H9 (cell line): ENCODE measurements around the gene INHBB. TPM values are rescaled to one million over a fixed set of nuclear protein-coding genes. Genes with fewer than 3 reads are reported as not detected.

Source experiments
- DNase-seq: peaks from one replicate; pipeline ENCODE4 v3.0.0-alpha.2; 2017
- H2AFZ ChIP-seq: one replicate; pipeline ENCODE4 v1.6.1; 2013; ENCODE audit warnings: mild to moderate bottlenecking, low read length, control low read depth, moderate library complexity
- H2AK5ac ChIP-seq: 2 replicates; pipeline ENCODE4 v1.6.1; 2013; ENCODE audit warnings: low read length, control low read depth, mixed read lengths; ENCODE audit not compliant: insufficient read length
- H2BK120ac ChIP-seq: one replicate; pipeline ENCODE4 v1.6.1; 2013; ENCODE audit warnings: low read depth, mild to moderate bottlenecking, low read length, control low read depth, inconsistent platforms; ENCODE audit not compliant: poor library complexity, severe bottlenecking
- H2BK12ac ChIP-seq: 2 replicates; pipeline ENCODE4 v1.6.1; 2013; ENCODE audit warnings: low read length, control low read depth, mixed read lengths, low read depth; ENCODE audit not compliant: insufficient read length
- H2BK15ac ChIP-seq: 2 replicates; pipeline ENCODE4 v1.6.1; 2013; ENCODE audit warnings: low read depth, low read length, control low read depth
- H2BK20ac ChIP-seq: one replicate; pipeline ENCODE4 v1.6.1; 2013; ENCODE audit warnings: low read depth, mild to moderate bottlenecking, low read length, control low read depth, inconsistent platforms; ENCODE audit not compliant: poor library complexity, severe bottlenecking
- H2BK5ac ChIP-seq: 2 replicates; pipeline ENCODE4 v1.6.1; 2013; ENCODE audit warnings: low read length, control low read depth, mixed read lengths; ENCODE audit not compliant: insufficient read length
- H3K14ac ChIP-seq: 2 replicates; pipeline ENCODE4 v1.6.1; 2013; ENCODE audit warnings: low read length, control low read depth; ENCODE audit not compliant: insufficient read depth
- H3K18ac ChIP-seq: 2 replicates; pipeline ENCODE4 v1.6.1; 2013; ENCODE audit warnings: low read depth, mild to moderate bottlenecking, mixed read lengths, low read length, control low read depth; ENCODE audit not compliant: insufficient read length
- H3K23ac ChIP-seq: 2 replicates; pipeline ENCODE4 v1.6.1; 2013; ENCODE audit warnings: low read length, control low read depth, mixed read lengths, low read depth; ENCODE audit not compliant: insufficient read length
- H3K23me2 ChIP-seq: 2 replicates; pipeline ENCODE4 v1.6.1; 2013; ENCODE audit warnings: low read depth, mild to moderate bottlenecking, mixed read lengths, low read length, control low read depth; ENCODE audit not compliant: insufficient read length, poor library complexity, severe bottlenecking
- H3K27ac ChIP-seq: 2 replicates; pipeline ENCODE4 v1.5.1; 2013; ENCODE audit warnings: low read length, control low read depth, mixed read lengths, low read depth; ENCODE audit not compliant: insufficient read length
- H3K27me3 ChIP-seq: 2 replicates; pipeline ENCODE4 v1.6.1; 2013; ENCODE audit warnings: low read length, control low read depth, inconsistent platforms; ENCODE audit not compliant: insufficient read depth
- H3K4ac ChIP-seq: 2 replicates; pipeline ENCODE4 v1.6.1; 2013; ENCODE audit warnings: low read depth, mild to moderate bottlenecking, control low read depth, inconsistent platforms, low read length, moderate library complexity
- H3K4me1 ChIP-seq: 2 replicates; pipeline ENCODE4 v1.6.1; 2013; ENCODE audit warnings: low read length, control low read depth, inconsistent platforms; ENCODE audit not compliant: insufficient read depth
- H3K4me2 ChIP-seq: 2 replicates; pipeline ENCODE4 v1.6.1; 2013; ENCODE audit warnings: low read length, control low read depth, mixed read lengths; ENCODE audit not compliant: insufficient read length, insufficient read depth
- H3K56ac ChIP-seq: 2 replicates; pipeline ENCODE4 v1.6.1; 2013; ENCODE audit warnings: low read depth, mild to moderate bottlenecking, mixed read lengths, low read length, control low read depth; ENCODE audit not compliant: insufficient read length
- H3K79me1 ChIP-seq: 2 replicates; pipeline ENCODE4 v1.6.1; 2013; ENCODE audit warnings: low read depth, mild to moderate bottlenecking, moderate library complexity, low read length, control low read depth, inconsistent platforms; ENCODE audit not compliant: insufficient read depth, poor library complexity, severe bottlenecking
- H3K79me2 ChIP-seq: 2 replicates; pipeline ENCODE4 v1.6.1; 2013; ENCODE audit warnings: low read length, control low read depth, inconsistent platforms; ENCODE audit not compliant: insufficient read depth
- H3K9ac ChIP-seq: 2 replicates; pipeline ENCODE4 v1.6.1; 2013; ENCODE audit warnings: low read length, control low read depth, mixed read lengths; ENCODE audit not compliant: insufficient read length; ENCODE audit errors: extremely low read depth
- H3K9me3 ChIP-seq: one replicate; pipeline ENCODE4 v1.6.1; 2013; ENCODE audit warnings: low read depth, low read length, inconsistent platforms; ENCODE audit not compliant: control insufficient read depth
- H3T11ph ChIP-seq: one replicate; pipeline ENCODE4 v1.6.1; 2013; ENCODE audit warnings: mild to moderate bottlenecking, low read length, control low read depth, inconsistent platforms
- H4K20me1 ChIP-seq: one replicate; pipeline ENCODE4 v1.6.1; 2013; ENCODE audit not compliant: control insufficient read depth, insufficient read length, insufficient read depth
- H4K5ac ChIP-seq: 2 replicates; pipeline ENCODE4 v1.6.1; 2013; ENCODE audit warnings: low read depth, mild to moderate bottlenecking, mixed read lengths, low read length, control low read depth; ENCODE audit not compliant: insufficient read length
- H4K8ac ChIP-seq: replicated peaks from 2 replicates; pipeline ENCODE4 v1.6.1; 2013; ENCODE audit warnings: low read length, control low read depth, mixed read lengths, low read depth; ENCODE audit not compliant: insufficient read length
- H4K91ac ChIP-seq: 2 replicates; pipeline ENCODE4 v1.6.1; 2013; ENCODE audit warnings: low read depth, mild to moderate bottlenecking, moderate library complexity, mixed read lengths, low read length, control low read depth; ENCODE audit not compliant: insufficient read length
- H3K27ac Mint-ChIP-seq, 3 experiments: 2 replicates in 2 of 3; 3 replicates in 1 of 3; pipeline ENCODE4 v1.8.0; 2020 to 2021; ENCODE audit warnings: mixed read lengths in 3 of 3, mild to moderate bottlenecking in 1 of 3, moderate library complexity in 1 of 3
- H3K27me3 Mint-ChIP-seq: 2 replicates; pipeline ENCODE4 v1.8.0; 2021; ENCODE audit warnings: low read depth, mild to moderate bottlenecking, moderate library complexity, mixed read lengths
- H3K36me3 Mint-ChIP-seq, 3 experiments: 2 replicates in 2 of 3; 3 replicates in 1 of 3; pipeline ENCODE4 v1.8.0; 2020 to 2021; ENCODE audit warnings: low read depth in 3 of 3, mixed read lengths in 3 of 3; ENCODE audit not compliant: insufficient read depth in 1 of 3
- H3K4me1 Mint-ChIP-seq, 2 experiments: 2 replicates each; pipeline ENCODE4 v1.8.0; 2020; ENCODE audit warnings: mixed read lengths in 2 of 2
- H3K4me3 Mint-ChIP-seq, 2 experiments: 2 replicates in 1 of 2; 3 replicates in 1 of 2; pipeline ENCODE4 v1.8.0; 2020 to 2021; ENCODE audit warnings: mild to moderate bottlenecking in 2 of 2, mixed read lengths in 2 of 2, moderate library complexity in 1 of 2
- H3K9me3 Mint-ChIP-seq, 2 experiments: 2 replicates in 1 of 2; 3 replicates in 1 of 2; pipeline ENCODE4 v1.8.0; 2020; ENCODE audit warnings: mild to moderate bottlenecking in 2 of 2, mixed read lengths in 2 of 2, moderate library complexity in 1 of 2
- WGBS: extraction: QIAGEN DNeasy Blood & Tissue Kit; methylation state at CpG from one replicate; pipeline ENCODE4 v1.1.7; 2013; ENCODE audit warnings: missing lambda C conversion rate, low lambda C conversion rate, mixed read lengths; ENCODE audit not compliant: insufficient read length; ENCODE audit errors: extremely low coverage; 5-methylcytosine and 5-hydroxymethylcytosine counted together
- total RNA-seq: library from RNA; stranded (reverse); gene quantifications from 2 replicates; pipeline ENCODE4 v1.2.1, GENCODE V29; 2021
- TF ChIP-seq, protein P1 (sequence below): fragments of 200-600 bp; sonication (generic); conservative IDR thresholded peaks from 3 replicates; pipeline ENCODE4 v1.8.0; 2021; ENCODE audit warnings: antibody characterized with exemption, mild to moderate bottlenecking

The INHBB gene
- total RNA-seq, 1 experiment from 2014 or later, result 0.13 TPM

DNA sequence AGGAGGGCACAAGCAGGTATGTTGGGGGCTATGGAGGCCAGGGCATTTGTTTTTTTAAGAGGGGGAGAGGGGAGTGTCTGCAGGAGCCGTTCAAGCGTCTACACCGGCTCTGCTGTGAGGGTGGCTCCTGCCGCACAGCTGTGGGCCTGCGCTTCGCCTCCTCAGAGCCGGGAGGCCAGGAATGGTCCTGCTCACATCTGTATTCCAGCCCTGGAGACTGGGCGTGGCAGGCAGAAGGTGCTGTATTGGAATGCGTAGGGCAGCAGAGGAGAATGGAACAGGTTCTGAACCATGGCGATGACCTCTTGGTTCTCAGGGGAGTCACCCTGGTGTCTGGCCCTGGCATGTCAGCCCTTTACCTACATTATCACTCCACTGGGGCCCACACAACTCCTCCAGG is 26.8 kb upstream of the INHBB start:
- no peak overlapping the region for H3T11ph ChIP-seq
- no peaks in the 10 kb centered on the region for H4K20me1 ChIP-seq
- H3K4me3 Mint-ChIP-seq, result no peak overlapping the region
- H3K4me2 ChIP-seq, result no peak overlapping the region
- no peak overlapping the region for H3K18ac ChIP-seq
- no peak overlapping the region for H3K27ac Mint-ChIP-seq
- H2BK5ac ChIP-seq, result no peak overlapping the region
- H2BK120ac ChIP-seq, result no peak overlapping the region
- no peak overlapping the region for H2AK5ac ChIP-seq
- H3K36me3 Mint-ChIP-seq, result no peaks in the 10 kb centered on the region; a peak in 1 of 7 replicates
- H3K14ac ChIP-seq, result no peak overlapping the region
- no peaks in the 10 kb centered on the region; a peak in 1 of 5 replicates for H3K9me3 Mint-ChIP-seq
- TF ChIP-seq, protein P1, sequence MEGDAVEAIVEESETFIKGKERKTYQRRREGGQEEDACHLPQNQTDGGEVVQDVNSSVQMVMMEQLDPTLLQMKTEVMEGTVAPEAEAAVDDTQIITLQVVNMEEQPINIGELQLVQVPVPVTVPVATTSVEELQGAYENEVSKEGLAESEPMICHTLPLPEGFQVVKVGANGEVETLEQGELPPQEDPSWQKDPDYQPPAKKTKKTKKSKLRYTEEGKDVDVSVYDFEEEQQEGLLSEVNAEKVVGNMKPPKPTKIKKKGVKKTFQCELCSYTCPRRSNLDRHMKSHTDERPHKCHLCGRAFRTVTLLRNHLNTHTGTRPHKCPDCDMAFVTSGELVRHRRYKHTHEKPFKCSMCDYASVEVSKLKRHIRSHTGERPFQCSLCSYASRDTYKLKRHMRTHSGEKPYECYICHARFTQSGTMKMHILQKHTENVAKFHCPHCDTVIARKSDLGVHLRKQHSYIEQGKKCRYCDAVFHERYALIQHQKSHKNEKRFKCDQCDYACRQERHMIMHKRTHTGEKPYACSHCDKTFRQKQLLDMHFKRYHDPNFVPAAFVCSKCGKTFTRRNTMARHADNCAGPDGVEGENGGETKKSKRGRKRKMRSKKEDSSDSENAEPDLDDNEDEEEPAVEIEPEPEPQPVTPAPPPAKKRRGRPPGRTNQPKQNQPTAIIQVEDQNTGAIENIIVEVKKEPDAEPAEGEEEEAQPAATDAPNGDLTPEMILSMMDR, result no peak
- H3K79me2 ChIP-seq, result no peaks in the 10 kb centered on the region
- H3K27ac ChIP-seq, result no peak overlapping the region
- no peak overlapping the region for H4K8ac ChIP-seq
- H3K23ac ChIP-seq, result no peak overlapping the region
- peaks cover 5 to 15% of the 10 kb centered on the region in 2 experiments for H3K4me1 Mint-ChIP-seq
- no peak overlapping the region for H4K5ac ChIP-seq
- H3K27me3 Mint-ChIP-seq, result peaks cover 69% of the 10 kb centered on the region
- H3K9ac ChIP-seq, result no peak overlapping the region
- no peaks in the 10 kb centered on the region for H3K4me1 ChIP-seq
- H2BK20ac ChIP-seq, result no peak overlapping the region
- H3K9me3 ChIP-seq, result no peaks in the 10 kb centered on the region
- no peaks in the 10 kb centered on the region for H3K79me1 ChIP-seq
- DNase-seq, result no peak
- WGBS, result no CpG with 5 or more reads among the region's 10 CpGs
- H2BK12ac ChIP-seq, result no peak overlapping the region
- H2BK15ac ChIP-seq, result no peak overlapping the region
- no peak overlapping the region for H3K56ac ChIP-seq
- H3K23me2 ChIP-seq, result no peaks in the 10 kb centered on the region
- H3K4ac ChIP-seq, result no peak overlapping the region
- H3K27me3 ChIP-seq, result peaks cover 3% of the 10 kb centered on the region; the same call in 1 of the 2 replicates
- no peak overlapping the region for H2AFZ ChIP-seq
- no peak overlapping the region for H4K91ac ChIP-seq
